H1 (cell line): ENCODE results near the gene ACBD4. TPM values are rescaled to one million over a fixed set of nuclear protein-coding genes. Genes with fewer than 3 reads are reported as not detected.

Experiments used
- CTCF ChIA-PET: fragments of 300-600 bp; sonication (Branson Sonifier 250); formaldehyde crosslinking; loops from one replicate; lab custom pipeline; 2021; ENCODE audit not compliant: partially characterized antibody; lab: Charles Lee
- POLR2A ChIA-PET: fragments of 300-600 bp; sonication (Branson Sonifier 250); formaldehyde crosslinking; loops from one replicate; lab custom pipeline; 2021; ENCODE audit warnings: inconsistent platforms; ENCODE audit not compliant: partially characterized antibody; lab: Charles Lee
- DNase-seq, 2 experiments: peaks; one replicate each; pipeline versions ENCODE4 v3.0.0 to v3.0.0-alpha.2; 2010 to 2022; ENCODE audit warnings: low spot score in 2 of 2, low read depth in 1 of 2, mixed read lengths in 1 of 2
- FAIRE-seq: peaks from 2 replicates; lab custom pipeline; 2011; peaks lifted over from hg19 to GRCh38; lab: Jason Lieb, UNC
- H2AFZ ChIP-seq: 2 replicates; pipeline ENCODE4 v1.8.1; 2012; ENCODE audit warnings: low read length, inconsistent platforms
- H2AK5ac ChIP-seq: 2 replicates; pipeline ENCODE4 v1.6.1; 2013; ENCODE audit warnings: low read depth, low read length
- H2BK120ac ChIP-seq: replicated peaks from 2 replicates; pipeline ENCODE3; 2013; ENCODE audit warnings: low read depth, low read length, inconsistent platforms
- H2BK12ac ChIP-seq: 2 replicates; pipeline ENCODE4 v1.6.1; 2013; ENCODE audit warnings: low read depth, low read length
- H2BK15ac ChIP-seq: 2 replicates; pipeline ENCODE4 v1.6.1; 2013; ENCODE audit warnings: low read length
- H2BK20ac ChIP-seq: 2 replicates; pipeline ENCODE4 v1.6.1; 2013; ENCODE audit warnings: low read length
- H2BK5ac ChIP-seq: 2 replicates; pipeline ENCODE4 v1.6.1; 2013; ENCODE audit warnings: low read depth, low read length
- H3K14ac ChIP-seq: 2 replicates; pipeline ENCODE4 v1.6.1; 2013; ENCODE audit warnings: inconsistent platforms; ENCODE audit not compliant: insufficient read length
- H3K18ac ChIP-seq: 2 replicates; pipeline ENCODE4 v1.6.1; 2013; ENCODE audit warnings: low read length; ENCODE audit errors: extremely low read depth
- H3K23ac ChIP-seq: 2 replicates; pipeline ENCODE4 v1.6.1; 2013; ENCODE audit warnings: inconsistent platforms; ENCODE audit not compliant: insufficient read length
- H3K23me2 ChIP-seq: 2 replicates; pipeline ENCODE4 v1.6.1; 2013; ENCODE audit warnings: low read depth, low read length
- H3K27ac ChIP-seq: 2 replicates; pipeline ENCODE4 v1.6.1; 2011; ENCODE audit warnings: low read depth, low read length, inconsistent platforms
- H3K27me3 ChIP-seq, 4 experiments: replicated peaks in 1 of 4; 1 replicate in 1 of 4; 2 replicates in 3 of 4; pipeline versions ENCODE4 v1.6.1 to v1.8.1; 2011 to 2013; ENCODE audit warnings: low read length in 3 of 4, mild to moderate bottlenecking in 3 of 4, inconsistent platforms in 2 of 4, mixed read lengths in 2 of 4, moderate library complexity in 1 of 4; ENCODE audit not compliant: control insufficient read depth in 3 of 4, insufficient read depth in 3 of 4; ENCODE audit errors: extremely low read depth in 1 of 4
- H3K36me3 ChIP-seq, 4 experiments: 2 replicates each; pipeline versions ENCODE4 v1.6.1 to v1.8.1; 2011 to 2013; ENCODE audit warnings: mild to moderate bottlenecking in 4 of 4, low read length in 3 of 4, moderate library complexity in 2 of 4, control low read depth in 1 of 4, inconsistent platforms in 1 of 4; ENCODE audit not compliant: insufficient read depth in 4 of 4, control insufficient read depth in 2 of 4
- H3K4ac ChIP-seq: replicated peaks from 2 replicates; pipeline ENCODE3; 2013; ENCODE audit warnings: low read length, low read depth, mixed read lengths, inconsistent platforms; ENCODE audit not compliant: insufficient read length
- H3K4me1 ChIP-seq, 4 experiments: replicated peaks in 1 of 4; 1 replicate in 1 of 4; 2 replicates in 3 of 4; pipeline versions ENCODE4 v1.6.1 to v1.8.1; 2011 to 2013; ENCODE audit warnings: low read length in 3 of 4, inconsistent platforms in 2 of 4, mixed read lengths in 1 of 4; ENCODE audit not compliant: insufficient read depth in 4 of 4, control insufficient read depth in 3 of 4
- H3K4me2 ChIP-seq, 2 experiments: 2 replicates each; pipeline versions ENCODE4 v1.6.1 to v1.8.1; 2011 to 2013; ENCODE audit warnings: low read depth in 2 of 2, low read length in 2 of 2, control low read depth in 1 of 2, inconsistent platforms in 1 of 2, mild to moderate bottlenecking in 1 of 2; ENCODE audit not compliant: insufficient read depth in 1 of 2
- H3K4me3 ChIP-seq, 4 experiments: fragments of 200-600, 300-600 bp in 1 of 4; sonication (generic), shearing (Covaris generic), sonication (Bioruptor Twin) in 1 of 4; 2 replicates each; pipeline versions ENCODE4 v1.5.1 to v1.8.1; 2011 to 2016; ENCODE audit warnings: low read length in 4 of 4, low read depth in 3 of 4, control low read depth in 2 of 4, inconsistent platforms in 2 of 4, mild to moderate bottlenecking in 2 of 4, mixed read lengths in 1 of 4, moderate library complexity in 1 of 4; ENCODE audit not compliant: insufficient read depth in 2 of 4; ENCODE audit errors: extremely low read depth in 1 of 4
- H3K56ac ChIP-seq: replicated peaks from 2 replicates; pipeline ENCODE3; 2013; ENCODE audit warnings: low read depth, mild to moderate bottlenecking, mixed read lengths, low read length, inconsistent platforms; ENCODE audit not compliant: insufficient read length
- H3K79me1 ChIP-seq: 2 replicates; pipeline ENCODE4 v1.6.1; 2013; ENCODE audit warnings: low read depth, low read length, control low read depth
- H3K79me2 ChIP-seq, 2 experiments: 2 replicates each; pipeline versions ENCODE4 v1.6.1 to v1.8.1; 2012 to 2013; ENCODE audit warnings: low read length in 2 of 2, mild to moderate bottlenecking in 2 of 2, inconsistent platforms in 1 of 2; ENCODE audit not compliant: insufficient read depth in 2 of 2, control insufficient read depth in 1 of 2
- H3K9ac ChIP-seq, 4 experiments: replicated peaks in 1 of 4; 1 replicate in 1 of 4; 2 replicates in 3 of 4; pipeline versions ENCODE4 v1.6.1 to v1.8.1; 2011 to 2013; ENCODE audit warnings: low read depth in 3 of 4, low read length in 3 of 4, control low read depth in 2 of 4, mild to moderate bottlenecking in 2 of 4, moderate library complexity in 2 of 4, inconsistent platforms in 1 of 4; ENCODE audit errors: extremely low read depth in 1 of 4
- H3K9me3 ChIP-seq, 2 experiments: 2 replicates each; pipeline versions ENCODE4 v1.6.1 to v1.8.1; 2012 to 2013; ENCODE audit warnings: mild to moderate bottlenecking in 2 of 2, moderate library complexity in 2 of 2, control low read depth in 1 of 2, inconsistent platforms in 1 of 2, low read depth in 1 of 2, low read length in 1 of 2, mixed read lengths in 1 of 2; ENCODE audit not compliant: insufficient read depth in 2 of 2
- H4K20me1 ChIP-seq, 2 experiments: replicated peaks in 1 of 2; 2 replicates each; pipeline versions ENCODE3 to v1.8.1; 2011 to 2013; ENCODE audit warnings: inconsistent platforms in 2 of 2, low read length in 2 of 2, mild to moderate bottlenecking in 1 of 2; ENCODE audit not compliant: insufficient read depth in 2 of 2, control insufficient read depth in 1 of 2
- H4K5ac ChIP-seq: 2 replicates; pipeline ENCODE4 v1.6.1; 2013; ENCODE audit warnings: low read length, low read depth, mixed read lengths, inconsistent platforms; ENCODE audit not compliant: insufficient read length
- H4K8ac ChIP-seq: 2 replicates; pipeline ENCODE4 v1.8.0; 2013; ENCODE audit warnings: mild to moderate bottlenecking, moderate library complexity, low read length, inconsistent platforms; ENCODE audit not compliant: insufficient read depth; ENCODE audit errors: extremely low read depth
- H4K91ac ChIP-seq: replicated peaks from 2 replicates; pipeline ENCODE3; 2013; ENCODE audit warnings: low read length, mixed read lengths, inconsistent platforms; ENCODE audit not compliant: insufficient read length
- BRCA1 ChIP-seq: IDR thresholded peaks from 2 replicates; pipeline ENCODE4 v1.6.1; 2012; ENCODE audit warnings: low read depth, low read length, improper control_type of control experiment
- CBX8 ChIP-seq: fragments of 300-800, 300-1000 bp; sonication (generic); IDR thresholded peaks from 2 replicates; pipeline ENCODE4 v1.7.1; 2016; ENCODE audit warnings: low read depth, low read length, borderline replicate concordance
- JUN ChIP-seq: IDR thresholded peaks from 2 replicates; pipeline ENCODE4 v1.6.1; 2011; ENCODE audit warnings: low read depth, mild to moderate bottlenecking, improper control_type of control experiment, low read length
- KDM4A ChIP-seq: IDR thresholded peaks from one replicate; pipeline ENCODE4 v1.7.1; 2012; ENCODE audit warnings: low read depth, mild to moderate bottlenecking, moderate library complexity, low read length, inconsistent platforms; ENCODE audit not compliant: severe bottlenecking
- NRF1 ChIP-seq: IDR thresholded peaks from 2 replicates; pipeline ENCODE4 v1.6.1; 2011; ENCODE audit warnings: mild to moderate bottlenecking, low read depth, low read length, improper control_type of control experiment
- RNF2 ChIP-seq: fragments of 200-900, 300-1000 bp; sonication (generic); IDR thresholded peaks from 2 replicates; pipeline ENCODE4 v1.7.1; 2016; ENCODE audit warnings: borderline replicate concordance, low read depth, mild to moderate bottlenecking, antibody characterized with exemption, low read length; ENCODE audit not compliant: poor library complexity, severe bottlenecking; ENCODE audit errors: missing control alignments
- TAF1 ChIP-seq: IDR thresholded peaks from 2 replicates; pipeline ENCODE4 v1.6.1; 2011; ENCODE audit warnings: mild to moderate bottlenecking, low read depth, low read length
- TCF12 ChIP-seq: IDR thresholded peaks from 2 replicates; pipeline ENCODE4 v1.6.1; 2011; ENCODE audit warnings: low read depth, mild to moderate bottlenecking, low read length
- WGBS, 2 experiments: shearing (Covaris generic) in 1 of 2; methylation state at CpG; one replicate each; pipeline versions ENCODE4 v1.1.6 to v1.1.7; 2013 to 2015; ENCODE audit warnings: low lambda C conversion rate in 2 of 2, mixed read lengths in 2 of 2, inconsistent platforms in 1 of 2, low coverage in 1 of 2, missing lambda C conversion rate in 1 of 2; ENCODE audit not compliant: insufficient replicate concordance in 2 of 2, insufficient coverage in 1 of 2, insufficient read length in 1 of 2; ENCODE audit errors: extremely low coverage in 1 of 2, missing lambda C conversion rate in 1 of 2; 5-methylcytosine and 5-hydroxymethylcytosine counted together
- polyA plus RNA-seq, 7 experiments: library from polyadenylated mRNA; depleted of rRNA in 3 of 7; stranded (reverse) in 5 of 7; unstranded in 2 of 7; fragments of >200 nt in 5 of 7; fragments of 200-250 nt in 2 of 7; gene quantifications; 1 replicate in 5 of 7; 2 replicates in 1 of 7; 4 replicates in 1 of 7; pipeline versions ENCODE4 v1.2.1 to v1.2.3, GENCODE V29; 2011 to 2013; ENCODE audit warnings: missing spikeins in 2 of 7, mixed read lengths in 2 of 7
- total RNA-seq: library from RNA; stranded (reverse); fragmentation: NEBNext Ultra II Directional; extraction: Animal tissue kit (Norgen Biotek cat#: 25700); gene quantifications from 2 replicates; pipeline ENCODE4 v1.2.1, GENCODE V29; 2021

Gene ACBD4
- total and polyA plus RNA-seq, 2 of the 8 experiments (the other 6 are each of a cell fraction or from before 2014, with no cell fraction given), result 7.3 to 10.7 TPM

DNA sequence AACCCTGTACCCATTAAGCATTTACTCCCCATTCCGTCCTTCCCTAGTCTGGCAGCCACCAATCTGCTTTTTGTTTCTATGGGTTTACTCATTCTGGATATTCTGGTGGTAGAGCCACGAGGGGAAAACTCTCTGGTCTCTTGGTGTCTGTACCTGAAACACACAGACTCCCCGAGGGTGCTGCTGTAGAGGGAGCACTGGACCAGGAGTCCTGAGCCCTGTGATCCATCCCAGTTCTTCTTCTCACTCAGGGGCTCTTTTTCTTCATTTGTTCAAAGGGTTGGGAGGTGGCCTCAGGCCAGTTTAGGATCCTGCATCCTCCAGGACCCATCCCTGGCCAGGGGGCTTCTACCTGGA lies 40.2 kb downstream of the ACBD4 start:
- H2BK15ac ChIP-seq, result no peak overlapping the region
- no peaks in the 10 kb centered on the region for H3K36me3 ChIP-seq
- H3K18ac ChIP-seq, result no peak overlapping the region
- FAIRE-seq, result no peak
- 0 out of 2 replicates have a peak overlapping the region, but pooled peaks have one; percentile 60 for H2BK12ac ChIP-seq
- WGBS, 2 experiments, result 93% methylated on average over 3 of the region's 3 CpGs; no CpG with 5 or more reads in 1 of the 2 experiments
- no peak overlapping the region for H3K27ac ChIP-seq
- H3K23ac ChIP-seq, result no peak overlapping the region
- no peak overlapping the region for H4K8ac ChIP-seq
- H4K91ac ChIP-seq, result peak overlapping the region; percentile 34
- no peaks in the 10 kb centered on the region for H3K27me3 ChIP-seq
- no peak overlapping the region for H2AK5ac ChIP-seq
- no peak overlapping the region for H3K56ac ChIP-seq
- H2BK120ac ChIP-seq, result no peak overlapping the region
- H3K4me1 ChIP-seq, result peaks cover 5 to 24% (median 23%) of the 10 kb centered on the region in 4 experiments
- no peak overlapping the region for H2AFZ ChIP-seq
- no peaks in the 10 kb centered on the region; the same call in 1 of the 2 replicates for H3K23me2 ChIP-seq
- H3K14ac ChIP-seq, result no peak overlapping the region
- ChIA-PET POLR2A (interaction anchor here (1.0 to 26.8 kb wide), 3 partner anchors 8 to 23 kb away, joined by 3 to 1076 read pairs (median 6); partner anchors contain the start of genes HEXIM1 and HEXIM2), CTCF (interaction anchor here (0.6 to 2.6 kb wide), 6 partner anchors 18 to 41 kb away, joined by 3 to 17 read pairs (median 5); partner anchors contain the start of gene ACBD4)
- no peak overlapping the region for H2BK20ac ChIP-seq
- H4K20me1 ChIP-seq, result no peaks in the 10 kb centered on the region
- H2BK5ac ChIP-seq, result no peak overlapping the region
- H3K79me2 ChIP-seq, result no peaks in the 10 kb centered on the region
- H3K4me3 ChIP-seq, result no peak overlapping the region
- H3K9me3 ChIP-seq, result no peaks in the 10 kb centered on the region
- TF ChIP-seq CBX8 (no peak), TCF12 (no peak), RNF2 (no peak), TAF1 (no peak), BRCA1 (no peak), KDM4A (no peak), NRF1 (no peak), JUN (no peak)
- no peak overlapping the region for H3K4ac ChIP-seq
- H3K9ac ChIP-seq, result no peak overlapping the region
- no peak overlapping the region for H3K4me2 ChIP-seq
- no peak overlapping the region for H4K5ac ChIP-seq
- no peak for DNase-seq
- no peaks in the 10 kb centered on the region for H3K79me1 ChIP-seq
